ENCODE results near the gene KLHL35.

KLHL35 gene

GRCh38 chr11:75440960-75441803, 8.2 kb upstream of the KLHL35 start:
- no peak for DNase-seq

- DNase-seq = no peak
Measured at GRCh38 chr11:75439495-75440120, 6.6 kb upstream of the KLHL35 start.

DNA sequence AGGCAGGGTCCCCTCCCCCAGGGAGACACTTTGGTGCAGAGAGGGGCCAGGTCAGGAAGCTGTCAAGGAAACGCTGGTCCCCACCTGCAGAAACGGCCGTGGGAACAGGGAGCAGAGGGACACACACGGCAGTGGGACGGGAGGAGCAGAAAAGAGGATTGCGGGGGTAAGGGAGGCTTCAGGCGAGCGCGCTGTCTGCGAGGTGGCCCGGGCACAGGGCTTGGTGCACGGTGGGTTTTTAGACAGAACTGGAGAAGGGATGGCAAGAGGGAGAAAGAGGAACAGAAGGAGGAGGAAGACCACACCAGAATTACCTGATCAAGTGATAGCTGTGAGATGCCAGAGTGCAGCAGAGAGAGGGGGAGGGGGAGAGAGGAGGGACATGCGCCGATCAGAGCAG, 6.0 kb upstream of the KLHL35 start:
- no peak for DNase-seq

GRCh38 chr11:75437966-75438659, 5.1 kb upstream of the KLHL35 start:
- DNase-seq = no peak

DNA sequence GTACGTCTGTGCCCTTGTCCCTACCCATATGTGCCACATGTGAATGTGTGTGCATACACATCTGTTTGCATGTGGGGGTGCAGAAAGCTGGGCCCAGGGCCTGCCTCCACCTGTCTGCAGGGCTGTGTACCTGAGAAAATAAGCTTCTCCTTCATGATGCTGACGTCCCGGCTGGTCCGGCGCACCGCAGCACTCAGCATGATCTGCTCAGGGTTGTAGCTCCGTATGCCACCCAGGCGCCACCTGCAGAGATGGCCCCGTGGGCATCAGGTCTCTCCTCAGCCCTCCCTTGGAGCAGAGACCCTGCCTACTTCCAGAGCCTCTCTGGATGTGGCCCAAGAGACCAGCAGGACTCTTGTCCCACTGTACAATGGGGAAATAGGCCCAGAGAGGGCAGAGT, 3.8 kb upstream of the KLHL35 start:
- no peak for DNase-seq

DNA sequence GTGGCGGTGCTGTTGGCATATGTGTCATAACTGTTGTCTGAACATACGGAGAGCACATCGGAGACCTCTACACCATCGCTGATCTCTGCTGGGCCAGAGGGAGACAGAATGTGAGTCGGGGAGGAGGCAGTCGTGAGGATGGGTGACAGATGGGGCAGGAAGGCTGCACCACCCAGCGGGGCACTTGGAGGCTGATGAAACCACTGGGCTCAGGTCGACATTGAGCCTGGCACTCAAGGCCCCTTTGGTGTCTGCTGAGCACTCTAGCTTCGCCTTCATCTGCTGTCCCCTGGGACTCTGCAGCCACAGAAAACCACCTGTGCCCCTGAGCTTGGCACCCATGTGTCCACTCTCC, 2.5 kb upstream of the KLHL35 start:
- no peak for DNase-seq

DNA sequence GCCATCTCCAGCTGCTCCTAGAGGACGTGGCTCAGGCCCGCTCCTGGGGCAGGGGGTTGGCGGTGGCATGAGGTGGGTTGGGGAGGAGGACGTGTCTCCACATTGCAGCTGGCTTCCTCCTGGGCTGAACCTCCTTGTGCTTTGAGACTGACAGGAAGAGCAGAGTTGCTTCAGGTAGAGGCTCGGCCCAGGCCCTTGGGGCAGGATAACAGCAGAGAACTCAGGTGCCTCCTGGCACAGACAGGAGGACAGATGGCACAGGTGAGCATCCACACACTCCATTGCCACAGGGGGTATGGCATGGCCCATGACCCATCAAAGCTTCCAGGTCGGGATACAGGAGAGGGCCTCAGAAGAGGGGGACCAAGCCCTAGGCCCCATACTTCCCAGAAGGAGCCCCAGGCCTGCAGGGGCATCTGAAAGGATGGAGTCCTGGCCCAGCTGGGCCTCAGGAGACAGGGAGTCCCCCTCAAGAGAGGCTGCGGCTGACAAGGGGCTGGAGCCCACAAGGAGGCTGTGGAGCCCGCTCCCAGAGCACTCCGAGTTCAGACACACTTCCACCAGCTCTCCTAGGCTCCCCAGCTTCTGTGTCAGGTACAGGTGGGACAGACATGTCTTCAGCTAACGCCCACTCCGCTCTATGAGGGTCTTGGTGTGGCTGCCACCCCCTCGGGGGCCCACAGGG, 2.0 kb upstream of the KLHL35 start:
- DNase-seq = no peak

DNA sequence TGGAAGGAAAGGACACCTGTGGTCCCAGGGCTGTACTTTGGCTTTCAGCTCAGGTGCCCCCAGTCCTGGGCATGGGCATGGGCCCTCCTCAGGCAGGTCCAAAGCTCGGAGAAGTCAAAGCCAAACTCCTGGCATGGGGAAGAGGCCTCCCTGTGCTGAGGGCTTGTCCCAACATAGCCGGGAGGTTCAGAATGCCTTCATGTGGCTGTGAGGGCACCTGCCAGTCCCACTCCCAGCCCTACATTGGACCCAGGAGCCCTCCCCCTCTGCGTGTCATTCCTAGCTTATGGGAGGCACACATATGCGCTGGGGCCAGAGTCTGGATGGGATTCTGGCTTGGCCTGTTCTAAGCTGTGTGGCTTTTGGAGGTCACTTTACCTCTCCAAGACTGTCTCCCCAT, 1.0 kb upstream of the KLHL35 start:
- DNase-seq = no peak

- DNase-seq = no peak
Measured at GRCh38 chr11:75433443-75433842, 440 bp upstream of the KLHL35 start.

- no peak for DNase-seq
Measured at GRCh38 chr11:75431533-75432525, 1.2 kb downstream of the KLHL35 start.

GRCh38 chr11:75430714-75431532, 2.1 kb downstream of the KLHL35 start:
- no peak for DNase-seq

- DNase-seq = no peak
Measured at GRCh38 chr11:75429902-75430713, 2.9 kb downstream of the KLHL35 start.

DNA sequence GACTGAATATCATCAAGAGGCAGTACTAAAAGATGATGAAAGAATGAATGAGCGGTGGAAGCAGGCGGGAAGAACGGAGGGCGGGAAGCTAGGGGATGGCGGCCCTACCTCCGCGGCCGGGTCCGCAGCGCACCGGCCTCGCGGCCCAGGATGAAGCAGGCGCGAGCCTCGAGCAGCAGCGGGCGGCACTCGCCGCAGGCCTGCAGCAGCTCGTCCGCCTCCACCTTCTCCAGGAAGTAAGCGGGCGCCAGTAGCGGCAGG, 3.4 kb downstream of the KLHL35 start:
- no peak for DNase-seq

DNA sequence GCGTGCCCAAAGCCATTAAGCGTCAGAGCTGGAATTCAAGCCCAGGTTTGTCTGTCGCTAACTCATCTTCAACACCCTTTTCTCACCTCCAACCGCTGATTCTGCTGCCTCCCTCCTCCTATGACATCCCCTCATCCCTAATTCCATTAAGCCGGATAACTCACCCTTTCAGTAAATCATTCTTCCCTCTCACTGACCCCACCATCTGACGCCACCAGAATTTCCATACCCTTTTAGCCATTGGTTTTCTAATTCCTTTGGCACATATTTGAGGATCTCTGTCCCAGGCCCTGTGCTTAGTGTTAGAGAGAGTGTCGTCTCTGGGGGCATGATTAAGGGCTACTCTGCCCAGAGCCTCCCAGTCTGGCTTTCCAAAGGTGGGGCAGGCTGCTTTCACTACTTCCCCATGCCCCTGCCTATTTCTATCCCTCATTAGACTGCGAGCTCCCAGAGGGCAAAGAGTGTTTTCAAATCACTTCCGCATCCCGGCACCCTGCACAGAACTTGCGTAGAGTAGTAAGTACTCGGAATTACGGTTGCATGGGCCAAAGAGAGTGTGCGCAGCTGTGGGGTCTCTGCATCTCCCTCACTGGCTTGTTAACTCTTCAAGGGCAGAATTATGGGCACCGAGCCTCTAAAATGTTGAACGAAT, 3.9 kb downstream of the KLHL35 start:
- DNase-seq = no peak

DNA sequence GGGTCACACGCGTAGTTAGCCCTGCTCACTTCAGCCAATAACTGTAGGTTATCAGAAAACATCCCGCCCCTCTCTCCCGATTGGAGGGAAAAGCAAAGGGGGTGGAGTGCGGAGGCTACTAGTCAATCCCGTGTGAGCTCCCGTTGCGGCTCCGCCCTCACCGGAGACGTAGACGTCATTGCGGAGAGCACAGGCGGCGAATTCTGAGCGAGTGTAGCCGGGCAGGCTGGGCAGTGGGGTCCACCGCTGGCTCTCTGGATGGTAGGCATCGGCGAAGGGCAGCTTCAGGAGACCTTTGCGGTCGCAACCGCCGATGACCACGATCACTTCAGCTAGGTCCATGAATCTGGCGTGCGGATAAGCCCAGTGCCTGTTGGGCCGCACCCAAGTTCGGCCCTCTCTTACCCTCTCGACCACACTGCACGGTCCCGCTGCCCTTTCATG, 4.7 kb downstream of the KLHL35 start:
- DNase-seq = no peak

DNA sequence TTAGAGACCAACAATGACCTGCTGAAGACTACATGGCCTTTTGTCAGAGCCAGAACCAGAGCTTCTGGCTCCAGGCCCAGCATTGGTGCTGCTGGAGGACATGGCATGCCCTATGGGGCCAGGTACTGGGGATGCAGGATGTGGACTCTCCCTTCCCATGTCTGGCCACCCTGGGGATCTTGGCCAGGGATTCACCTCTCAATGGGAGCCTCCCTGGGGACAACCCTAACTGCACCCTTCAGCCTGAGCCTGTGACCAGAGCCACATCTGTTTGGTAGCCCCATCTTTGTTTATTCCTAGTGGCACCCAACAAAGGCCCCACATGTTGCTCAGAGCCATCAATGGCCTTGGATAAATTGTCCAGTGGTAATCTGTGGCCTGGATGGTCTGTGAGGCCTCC, 5.8 kb downstream of the KLHL35 start:
- no peak for DNase-seq

GRCh38 chr11:75426720-75427086, 6.3 kb downstream of the KLHL35 start:
- no peak for DNase-seq

- DNase-seq = no peak
Measured at GRCh38 chr11:75425422-75425821, 7.6 kb downstream of the KLHL35 start.

DNA sequence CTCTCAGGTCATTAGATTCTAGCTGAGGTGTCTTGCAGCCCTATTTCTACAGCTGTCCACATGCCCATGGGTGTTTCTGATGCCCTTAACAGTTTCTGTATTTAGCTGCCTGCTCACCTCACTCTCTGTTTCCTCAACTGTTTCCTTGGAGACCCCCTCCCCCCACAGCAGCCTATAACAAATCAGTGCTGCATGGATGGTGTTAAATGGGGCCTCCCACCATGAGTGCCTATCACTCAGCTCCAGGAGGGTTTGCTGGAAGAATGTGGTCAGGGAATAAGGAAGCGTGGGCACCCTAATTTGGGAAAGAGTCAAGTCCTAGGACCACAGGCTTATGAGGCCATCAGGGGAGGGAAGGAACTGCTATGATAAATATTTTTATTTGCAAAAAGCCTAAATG, 8.6 kb downstream of the KLHL35 start:
- no peak for DNase-seq

DNA sequence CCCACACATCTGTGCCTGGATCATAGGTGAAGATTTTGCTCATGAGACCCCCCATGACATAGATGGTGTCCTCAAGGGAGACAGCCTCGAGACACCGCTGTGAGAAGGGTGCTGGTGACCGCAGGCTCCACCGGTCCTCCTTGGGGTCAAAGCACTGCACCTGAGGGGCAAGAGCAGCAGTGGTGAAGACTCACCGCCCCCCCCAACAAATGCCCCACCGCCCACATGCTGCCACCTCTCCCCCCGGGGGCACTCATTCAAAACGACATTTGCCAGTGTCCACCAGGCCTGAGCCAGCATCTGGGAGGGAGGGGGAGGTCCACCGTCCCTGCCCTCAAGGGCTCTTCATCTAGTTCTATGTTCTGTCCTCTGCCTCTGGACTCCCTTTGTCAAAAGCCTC, 9.3 kb downstream of the KLHL35 start:
- no peak for DNase-seq
